ENCODE measurements around the gene KIF20A.

- TF ChIP-seq SP1 (CRISPR knock-in tag; conservative IDR thresholded peaks at IDR 0.05) (no peak), MAX (CRISPR knock-in tag; IDR thresholded peaks at IDR 0.05) (no peak), CTCF (IDR thresholded peaks at IDR 0.05) (no peak), NR2C2 (CRISPR knock-in tag; IDR thresholded peaks at IDR 0.05) (no peak)
Observed at GRCh38 chr5:138139781-138140090, 39.2 kb upstream of the KIF20A start.
